Midbrain (tissue), 1 donor: ENCODE data around the gene KCNMB3.
"Not testable (repeated sequence)": the region's sequence is repeated elsewhere in the genome, so short reads cannot be mapped to it uniquely, and the experiment has no call there.

Source experiments
- DNase-seq: peaks from one replicate; lab custom pipeline; 2025; lab: John Stamatoyannopoulos, UW

Gene KCNMB3

DNA sequence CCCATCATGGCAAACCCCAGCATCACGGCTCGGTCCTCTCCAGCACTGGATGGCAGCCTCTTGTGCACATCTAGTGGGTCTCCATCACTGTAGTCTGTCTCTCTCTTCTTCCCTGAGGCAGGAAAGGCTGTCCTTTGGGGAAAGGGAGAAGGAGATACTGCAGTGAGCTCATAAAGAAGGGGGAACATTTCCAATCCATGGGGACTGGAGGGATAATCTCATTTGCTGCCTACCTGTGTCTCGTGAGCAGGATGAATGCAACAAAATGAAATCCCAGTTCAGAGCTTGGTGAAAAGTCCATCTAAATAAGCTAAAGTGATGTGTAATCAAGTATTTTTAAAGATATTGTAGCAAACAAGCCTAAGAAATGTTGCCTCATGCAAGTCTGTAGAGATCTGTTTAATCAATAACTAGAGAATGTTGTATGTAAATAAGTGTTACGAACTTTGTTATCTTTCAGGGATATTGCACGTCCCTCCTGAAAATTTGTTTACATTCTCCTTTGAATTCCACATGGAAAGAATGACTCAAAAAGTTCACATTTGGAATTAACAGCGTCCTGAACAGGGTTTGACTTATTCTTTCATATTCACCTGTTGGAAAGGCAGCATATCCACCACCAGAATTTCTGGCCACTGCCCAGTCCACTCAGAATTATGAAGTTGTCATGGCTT lies at the start of gene KCNMB3:
Gene KCNMB3, minus strand, starts transcription at position 312 of the 674 bp plus-strand sequence. Its CDS starts 124 bp downstream, at position 188.
- DNase-seq: no peak

DNA sequence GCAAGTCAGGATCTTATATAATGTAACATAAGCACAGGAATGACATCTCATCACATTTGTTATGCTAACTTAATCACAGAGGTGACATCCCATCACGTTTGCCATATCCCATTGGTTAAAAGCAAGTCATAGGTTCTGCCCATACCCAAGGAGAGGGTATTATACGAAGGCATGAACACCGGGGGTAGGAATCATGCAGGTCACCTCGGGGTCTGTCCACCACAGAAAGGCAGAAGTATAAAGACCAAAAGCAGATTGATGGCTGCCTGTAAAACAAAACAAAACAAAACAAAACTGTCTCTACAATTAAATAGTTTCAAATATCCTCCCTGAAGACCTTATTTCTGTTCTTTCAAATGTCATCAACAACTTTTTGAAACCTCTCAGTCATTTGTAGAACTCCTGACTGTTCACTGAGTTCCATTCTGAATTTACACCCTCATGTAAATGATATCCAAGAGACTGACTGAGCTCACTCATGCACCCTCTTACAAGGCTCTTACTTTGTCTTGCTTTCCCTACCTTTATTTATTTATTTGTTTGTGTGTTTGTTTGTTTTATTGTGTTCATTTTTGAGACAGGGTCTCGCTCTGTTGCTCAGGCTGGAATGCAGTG lies 49.2 kb upstream of the KCNMB3 start:
- DNase-seq: no peak

DNA sequence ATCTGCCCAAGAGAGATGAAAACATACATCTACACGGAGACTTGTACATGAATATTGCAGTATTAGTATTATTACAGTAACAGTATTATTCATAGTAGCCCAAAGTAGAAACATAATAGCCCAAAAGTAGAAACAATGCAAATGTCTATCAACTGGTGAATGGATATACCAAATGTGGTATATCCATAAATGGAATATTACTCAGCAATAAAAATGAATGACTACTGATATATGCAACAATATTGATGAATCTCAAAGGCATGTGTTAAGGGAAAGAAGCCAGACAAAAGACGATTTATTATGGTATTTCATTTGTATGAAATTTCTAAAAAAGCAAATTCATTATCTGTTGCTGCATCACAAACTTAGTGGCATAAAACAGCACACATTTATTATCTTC lies 48.4 kb upstream of the KCNMB3 start:
- no peak for DNase-seq

GRCh38 chr3:179297971-179298725 lies 47.2 kb upstream of the KCNMB3 start:
- no peak for DNase-seq

- DNase-seq: no peak
These were observed 41.5 kb upstream of the KCNMB3 start for GRCh38 chr3:179292450-179292849.

- no peak for DNase-seq
These were observed 38.4 kb upstream of the KCNMB3 start for GRCh38 chr3:179289295-179289694.

DNA sequence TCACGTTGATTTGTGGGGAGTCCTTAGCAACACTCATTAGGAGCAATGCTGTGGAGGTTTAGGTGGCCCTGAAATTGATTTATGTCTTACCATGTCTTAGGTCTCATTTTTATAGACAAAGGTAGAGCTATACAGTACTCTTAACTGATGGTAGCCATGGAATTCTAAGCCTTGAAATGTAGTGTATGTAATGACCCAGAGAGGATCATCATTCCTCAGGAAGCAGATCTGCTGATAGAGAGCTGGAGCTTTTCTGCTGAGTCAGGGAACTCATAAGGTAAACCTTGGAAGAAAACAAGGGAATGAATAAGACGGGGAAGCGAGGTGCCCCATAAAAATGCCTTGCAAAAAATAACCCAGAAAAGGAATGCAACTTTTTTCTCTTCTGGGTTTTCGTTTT lies 37.9 kb upstream of the KCNMB3 start:
- no peak for DNase-seq

DNA sequence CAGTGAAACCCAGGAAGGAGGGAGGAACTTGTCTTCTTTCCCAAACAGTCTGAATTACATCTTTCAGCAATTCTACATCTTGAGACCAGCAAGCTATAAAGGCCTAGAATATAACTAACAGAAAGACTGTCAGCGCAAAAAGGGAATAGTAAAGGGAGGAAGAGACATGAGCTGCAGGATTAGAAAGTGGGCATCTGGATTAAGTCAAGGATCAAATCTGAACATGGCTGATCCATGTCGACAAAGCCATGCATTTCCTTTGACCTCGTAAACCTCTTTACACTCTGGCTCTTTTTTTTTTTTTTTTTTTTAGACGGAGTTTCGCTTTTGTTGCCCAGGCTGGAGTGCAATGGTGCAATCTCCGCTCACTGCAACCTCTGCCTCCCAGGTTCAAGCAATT lies 35.4 kb upstream of the KCNMB3 start:
- DNase-seq: no peak

DNA sequence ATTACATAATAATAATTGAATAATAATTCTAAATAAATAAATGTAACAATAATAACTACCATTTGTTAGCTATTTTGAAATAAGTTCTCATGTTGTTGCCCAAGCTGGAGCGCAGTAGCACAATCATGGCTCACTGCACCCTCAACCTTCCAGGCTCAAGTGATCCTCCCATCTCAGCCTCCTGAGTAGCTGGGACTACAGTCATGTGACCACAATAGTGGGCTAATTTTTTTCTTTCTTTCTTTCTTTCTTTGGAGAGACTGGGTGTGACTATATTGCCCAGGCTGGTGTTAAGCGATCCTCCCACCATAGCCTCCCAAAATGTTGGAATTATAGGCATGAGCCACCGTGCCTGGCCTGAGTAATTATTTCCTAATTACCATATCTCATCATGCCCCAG lies 30.9 kb upstream of the KCNMB3 start:
- DNase-seq: no peak

DNA sequence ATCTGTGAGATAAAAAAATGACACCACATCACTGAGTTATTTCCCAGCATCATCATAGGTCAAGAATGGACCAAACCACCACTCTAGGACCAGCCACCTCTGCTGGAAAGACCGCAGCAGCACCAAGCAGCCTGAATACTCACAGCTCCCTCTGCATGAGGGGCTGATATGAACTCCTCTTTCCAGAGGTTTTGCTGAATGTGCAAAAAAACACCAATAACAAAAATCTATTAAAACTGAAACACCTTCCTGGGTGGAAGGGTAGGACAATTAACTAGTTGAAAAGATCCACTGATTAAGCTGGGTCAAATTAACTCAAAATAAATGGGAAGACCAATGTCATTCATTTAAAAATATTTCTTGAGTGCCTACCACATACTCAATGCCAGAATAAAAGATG lies 28.9 kb upstream of the KCNMB3 start:
- DNase-seq: no peak

DNA sequence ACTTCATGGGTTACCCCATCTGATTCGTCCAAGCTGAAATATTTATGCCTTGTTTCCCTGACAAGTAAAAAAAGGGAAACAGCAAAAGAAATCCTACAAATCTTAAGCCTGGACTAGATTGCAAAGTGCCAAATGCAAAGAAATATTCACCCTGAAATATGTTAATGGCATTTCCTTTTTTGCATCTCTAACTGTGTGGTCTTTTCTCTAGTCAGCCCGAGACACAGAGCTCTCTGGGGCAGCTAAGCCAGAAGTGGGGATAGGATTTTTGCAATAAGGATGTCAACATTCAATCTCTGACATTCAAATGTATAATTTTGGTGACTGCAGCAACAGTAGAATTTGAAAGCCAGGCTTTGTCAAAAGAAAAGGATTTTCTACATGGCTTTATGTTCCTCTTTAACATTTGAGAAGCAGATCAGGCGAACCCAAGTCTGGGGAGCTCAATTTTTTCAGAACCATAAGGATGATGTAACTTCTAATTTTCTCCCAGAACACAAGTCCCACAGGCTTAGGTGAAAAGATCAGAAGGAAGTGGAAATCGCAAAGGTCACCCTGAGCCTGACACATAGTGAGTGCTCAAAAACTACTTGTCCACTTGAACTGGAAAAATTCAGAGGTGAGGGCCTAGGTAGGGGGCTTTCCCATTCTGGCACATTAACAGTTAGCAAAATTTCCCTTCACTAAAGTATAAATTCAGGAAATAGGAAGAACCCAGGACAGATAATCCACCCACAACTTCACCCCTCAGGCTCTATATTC lies 28.2 kb upstream of the KCNMB3 start:
- DNase-seq: no peak

DNA sequence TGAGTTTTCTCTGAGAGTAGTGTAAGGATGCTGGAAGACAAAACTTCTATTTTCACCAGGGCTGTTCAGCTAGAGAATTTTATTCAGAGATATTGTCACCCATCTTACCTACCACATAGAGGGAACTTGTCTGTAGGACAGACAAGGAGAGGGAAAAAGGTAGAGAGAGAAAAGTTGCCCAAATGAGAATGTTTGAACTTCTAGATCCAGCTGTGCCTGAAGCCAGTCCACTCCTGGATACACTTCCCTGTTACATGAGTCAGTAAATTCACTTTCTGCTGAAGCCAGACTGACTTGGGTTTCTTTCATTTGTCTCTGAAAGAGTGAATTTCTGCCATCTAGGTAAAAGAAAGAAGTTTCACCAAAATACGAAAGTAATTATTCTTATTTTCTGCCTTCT lies 27.2 kb upstream of the KCNMB3 start:
- DNase-seq: no peak

GRCh38 chr3:179276743-179277142 lies 25.8 kb upstream of the KCNMB3 start:
- DNase-seq: no peak

- DNase-seq: no peak
These were observed 25.1 kb upstream of the KCNMB3 start for GRCh38 chr3:179276001-179276400.

GRCh38 chr3:179274434-179274833 lies 23.5 kb upstream of the KCNMB3 start:
- DNase-seq: not testable (repeated sequence)

DNA sequence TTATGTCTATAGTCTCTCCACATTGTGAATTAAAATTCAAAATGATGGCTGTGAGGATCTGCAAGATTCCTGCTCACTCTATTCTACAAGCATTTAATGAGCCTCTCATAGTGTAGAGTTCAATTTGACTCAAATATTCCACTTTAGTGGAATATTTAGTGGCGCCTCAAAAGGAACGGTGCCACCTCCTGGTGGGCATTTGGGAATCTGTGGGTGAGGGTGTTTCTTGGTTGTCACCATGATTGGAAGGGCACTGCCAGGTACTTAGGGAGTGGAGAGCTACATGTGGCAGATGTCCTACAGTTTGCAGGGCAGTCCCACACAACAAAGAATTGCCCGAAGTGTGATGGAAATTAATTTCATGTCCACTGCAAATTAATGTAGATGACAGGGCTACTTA lies 21.5 kb upstream of the KCNMB3 start:
- no peak for DNase-seq

GRCh38 chr3:179269152-179269707 lies 18.3 kb upstream of the KCNMB3 start:
- no peak for DNase-seq

DNA sequence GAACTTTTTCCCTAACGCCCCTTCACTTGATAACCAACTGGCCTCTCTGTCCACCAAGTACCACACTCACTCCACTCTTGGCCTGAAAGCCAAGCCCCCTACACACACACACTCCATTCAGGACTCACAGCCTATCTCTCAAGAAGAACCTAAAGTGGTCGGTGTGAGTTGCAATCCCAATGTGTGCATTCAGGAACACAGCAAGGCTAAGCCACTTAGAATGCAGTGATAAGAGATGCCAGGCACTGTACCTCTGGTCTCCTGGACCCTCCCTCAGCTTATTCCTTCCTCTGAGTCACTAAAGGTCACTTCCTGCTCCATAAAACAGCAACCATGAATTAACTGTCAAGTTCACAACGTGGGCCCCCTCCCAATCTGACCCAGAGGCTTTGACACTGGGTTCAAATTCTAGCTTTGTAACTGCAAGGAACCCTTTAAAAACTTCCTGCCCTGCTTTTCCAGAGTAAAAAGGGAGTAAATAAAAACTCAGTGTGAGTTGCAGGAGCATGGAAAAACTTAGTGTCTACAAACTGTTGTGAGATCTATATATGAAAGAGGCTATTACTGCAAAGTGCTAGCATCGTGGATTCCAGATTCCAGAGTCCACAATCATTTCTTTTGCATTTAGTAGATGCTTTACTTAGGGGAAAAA lies 17.6 kb upstream of the KCNMB3 start:
- DNase-seq: no peak

- no peak for DNase-seq
These were observed 15.8 kb upstream of the KCNMB3 start for GRCh38 chr3:179266701-179267211.

DNA sequence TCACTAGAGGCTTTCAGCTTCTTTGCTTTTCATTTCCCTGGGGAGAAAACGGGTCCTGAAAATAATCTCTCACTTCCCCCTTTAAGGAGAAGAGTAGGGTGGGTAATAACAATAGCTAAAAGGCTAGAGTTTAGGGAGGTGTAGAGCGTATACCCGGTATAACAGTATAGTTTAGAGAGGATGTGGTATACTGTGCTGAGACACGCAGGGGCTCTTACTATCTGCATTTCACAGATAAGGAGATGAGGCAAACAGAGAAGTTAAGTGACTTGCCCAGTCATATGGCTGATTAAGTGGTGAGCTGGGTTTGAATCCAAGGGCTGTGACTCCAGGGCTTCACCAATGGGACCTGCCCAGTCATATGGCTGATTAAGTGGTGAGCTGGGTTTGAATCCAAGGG lies 15.0 kb upstream of the KCNMB3 start:
- DNase-seq: no peak

DNA sequence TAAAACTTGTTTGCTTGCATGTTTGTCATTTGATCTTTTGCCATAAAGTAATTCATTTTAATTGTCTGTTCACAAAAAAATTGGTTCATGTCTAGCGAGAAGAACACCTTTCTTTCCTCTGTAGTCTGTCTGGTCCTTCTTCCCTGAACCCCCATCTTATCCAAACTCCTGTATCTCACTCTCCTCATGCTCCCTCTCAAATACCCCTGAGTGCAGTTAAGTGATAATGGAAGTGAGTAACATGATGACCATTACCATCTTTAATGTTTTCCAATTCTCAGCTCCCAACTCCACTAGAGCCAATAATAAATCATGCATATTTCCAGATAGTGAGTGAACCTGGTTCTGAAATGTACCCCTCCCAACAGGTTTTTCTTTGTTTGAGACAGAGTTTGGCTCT lies 14.2 kb upstream of the KCNMB3 start:
- no peak for DNase-seq
